Activated effector memory CD4-positive, alpha-beta T cell treated with Interleukin-2 at 50 U/mL for 16 hours (primary cell): ENCODE measurements around the gene GPR37L1.
A peak's percentile ranks its signal among the peaks of the same experiment; 100 is the strongest.
"Not testable (repeated sequence)": the region's sequence is repeated elsewhere in the genome, so short reads cannot be mapped to it uniquely, and the experiment has no call there.

Experiments
- DNase-seq: peaks from one replicate; pipeline ENCODE4 v3.0.0-alpha.2; 2020

Gene GPR37L1

DNA sequence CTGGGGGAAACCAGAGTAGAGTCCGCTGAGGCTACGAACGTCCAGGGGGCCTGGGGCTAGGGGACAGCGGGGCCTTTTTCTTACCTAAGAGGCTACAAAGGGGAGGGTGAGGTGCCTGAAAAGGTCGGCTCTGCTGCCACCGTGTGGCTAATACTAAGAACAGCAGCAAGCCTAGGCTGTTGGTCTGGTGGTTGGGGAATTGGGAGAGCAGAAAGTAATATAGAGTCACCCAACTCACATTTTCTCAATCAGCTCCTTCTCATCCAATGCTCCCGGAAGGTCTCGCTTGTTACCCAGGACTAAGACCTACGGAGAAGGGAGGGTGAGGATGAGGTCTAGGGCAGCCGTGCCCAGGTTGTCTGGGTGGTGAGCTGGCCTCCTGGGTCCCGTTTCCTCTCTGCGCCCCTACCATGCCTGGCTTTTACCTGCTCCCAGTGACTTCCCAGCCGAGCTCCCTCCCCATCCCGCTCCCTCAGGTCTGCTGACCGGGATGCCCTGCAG lies 12.6 kb downstream of the GPR37L1 start:
- peak; percentile 36 for DNase-seq

GRCh38 chr1:202140833-202141232 lies 18.1 kb downstream of the GPR37L1 start:
- DNase-seq = no peak

- DNase-seq = not testable (repeated sequence)
Observed at GRCh38 chr1:202141468-202141867, 18.8 kb downstream of the GPR37L1 start.

GRCh38 chr1:202143011-202143767 lies 20.5 kb downstream of the GPR37L1 start:
- DNase-seq = no peak

GRCh38 chr1:202143768-202144401 lies 21.2 kb downstream of the GPR37L1 start:
- DNase-seq = no peak

GRCh38 chr1:202144402-202145067 lies 21.8 kb downstream of the GPR37L1 start, which contains the start of gene ARL8A:
Gene ARL8A, minus strand, starts transcription at chr1:202144737. Its CDS starts 165 bp downstream, at chr1:202144572.
- peak; percentile 63 for DNase-seq

- no peak for DNase-seq
Observed at GRCh38 chr1:202145068-202145743, 22.5 kb downstream of the GPR37L1 start.

GRCh38 chr1:202145744-202146140 lies 23.0 kb downstream of the GPR37L1 start:
- not testable (repeated sequence) for DNase-seq

- DNase-seq = no peak
Observed at GRCh38 chr1:202146279-202146678, 23.6 kb downstream of the GPR37L1 start.

- no peak for DNase-seq
Observed at GRCh38 chr1:202146993-202147392, 24.3 kb downstream of the GPR37L1 start.

DNA sequence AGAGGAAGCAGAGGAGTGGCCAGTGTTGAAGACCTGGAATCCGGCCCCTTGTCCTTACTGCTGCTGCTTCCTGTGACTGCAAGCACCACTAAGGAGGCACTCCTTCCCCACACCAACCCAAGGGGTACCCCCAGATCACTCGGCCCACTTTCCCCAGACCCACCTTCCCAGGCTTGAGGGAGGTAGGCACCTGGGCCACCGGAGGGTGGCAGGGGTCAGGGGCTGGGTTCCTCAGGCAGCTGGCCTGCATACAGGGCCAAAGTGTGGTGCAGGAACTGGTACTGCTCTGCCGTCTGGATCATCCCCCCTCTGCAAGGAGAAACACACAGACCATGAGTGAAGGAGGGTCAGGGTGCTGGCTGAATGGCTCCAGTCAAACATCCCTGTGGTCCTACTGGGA lies 25.7 kb downstream of the GPR37L1 start:
- DNase-seq = no peak

- DNase-seq = no peak
Observed at GRCh38 chr1:202149566-202149965, 26.8 kb downstream of the GPR37L1 start.

- DNase-seq = no peak
Observed at GRCh38 chr1:202150187-202150586, 27.5 kb downstream of the GPR37L1 start.

GRCh38 chr1:202150602-202151001 lies 27.9 kb downstream of the GPR37L1 start:
- no peak for DNase-seq

- DNase-seq = no peak
Observed at GRCh38 chr1:202151045-202151444, 28.3 kb downstream of the GPR37L1 start.

- no peak for DNase-seq
Observed at GRCh38 chr1:202152399-202152798, 29.7 kb downstream of the GPR37L1 start.

GRCh38 chr1:202153284-202153683 lies 30.6 kb downstream of the GPR37L1 start:
- no peak for DNase-seq

GRCh38 chr1:202154148-202154765 lies 31.5 kb downstream of the GPR37L1 start:
- no peak for DNase-seq

DNA sequence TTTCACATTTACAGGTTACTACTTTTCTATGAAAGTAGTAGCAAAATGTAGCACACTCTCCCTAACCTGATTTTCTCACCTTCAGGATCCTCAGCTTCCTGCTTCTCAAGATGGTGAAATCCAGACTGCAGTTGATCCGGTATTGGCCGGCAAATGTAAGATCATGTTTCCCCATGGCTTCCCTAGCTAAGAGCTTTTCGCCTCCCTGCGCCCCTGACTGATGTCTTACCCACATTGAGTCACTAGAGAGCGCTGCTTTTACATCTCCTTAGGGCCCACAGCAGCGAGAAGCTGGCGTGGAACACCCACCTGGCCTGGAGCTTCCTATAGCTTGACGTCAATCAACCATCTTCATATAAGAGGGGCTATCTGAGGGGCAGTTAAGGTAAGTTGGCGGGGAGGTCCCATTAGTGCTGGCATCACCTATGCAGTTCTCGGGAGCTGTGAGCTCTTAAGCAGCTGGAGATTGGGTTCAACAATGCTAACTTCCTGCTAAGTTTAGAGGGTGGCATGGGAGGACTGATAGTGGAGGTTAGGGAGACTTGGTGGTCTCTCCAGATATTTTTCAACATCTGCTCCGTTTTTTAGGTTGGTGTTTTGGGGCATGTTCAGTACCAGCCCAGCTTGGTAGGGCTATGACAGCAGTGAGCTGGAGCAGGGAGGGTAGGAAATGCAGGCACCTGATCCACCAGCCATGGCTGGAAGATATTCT lies 32.2 kb downstream of the GPR37L1 start:
- DNase-seq = no peak

DNA sequence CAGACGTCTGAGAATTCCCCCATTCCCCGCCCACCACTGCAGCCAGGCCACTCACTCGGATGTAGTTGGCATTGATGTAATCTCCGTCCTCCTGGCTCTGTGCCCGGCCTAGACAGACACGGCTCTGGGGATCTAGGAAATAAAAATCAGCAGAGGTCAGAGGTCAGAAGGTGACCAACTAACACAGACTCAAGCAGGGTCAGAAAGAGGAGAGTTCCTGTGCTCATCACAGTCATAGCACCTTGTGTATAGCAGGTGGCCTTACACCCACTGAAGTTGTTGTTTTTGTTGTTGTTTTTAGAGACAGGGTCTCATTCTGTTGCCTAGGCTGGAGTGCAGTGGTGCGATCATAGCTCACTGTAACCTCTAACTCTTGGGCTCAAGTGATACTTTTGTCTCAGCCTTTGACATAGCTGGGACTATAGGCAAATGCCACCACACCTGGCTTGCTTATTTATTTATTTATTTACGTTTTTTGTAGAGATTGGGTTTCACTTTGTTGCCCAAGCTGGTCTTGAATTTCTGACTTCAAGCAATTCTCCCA lies 32.8 kb downstream of the GPR37L1 start:
- DNase-seq = no peak

GRCh38 chr1:202156590-202156989 lies 33.9 kb downstream of the GPR37L1 start:
- no peak for DNase-seq

GRCh38 chr1:202157945-202158344 lies 35.2 kb downstream of the GPR37L1 start:
- no peak for DNase-seq
